ENCODE results near the gene IQGAP2. TPM values are rescaled to one million over a fixed set of nuclear protein-coding genes. Genes with fewer than 3 reads are reported as not detected.
A peak's percentile ranks its signal among the peaks of the same experiment; 100 is the strongest.

IQGAP2 gene
- total and polyA plus RNA-seq, 2 donors from 2014 or later: 23.2 to 35.8 TPM

DNA sequence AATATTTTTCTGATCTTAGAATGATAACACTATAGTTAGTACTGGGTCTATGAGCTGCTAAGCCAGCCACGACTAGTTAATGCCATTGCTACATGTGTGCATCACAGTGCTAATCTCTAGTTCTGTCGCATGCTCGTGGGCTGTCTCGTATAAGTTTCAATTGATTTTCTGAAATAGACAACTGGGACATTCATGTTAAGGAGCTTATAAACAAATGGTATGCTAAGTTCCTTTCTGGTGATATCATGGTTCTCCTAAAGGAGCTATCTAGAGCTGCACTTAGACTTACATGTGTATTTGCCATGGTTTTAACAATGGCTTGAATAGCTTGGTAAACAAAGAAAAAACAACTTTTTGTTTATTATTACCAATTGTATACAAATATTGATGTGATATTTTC lies 173.9 kb downstream of the IQGAP2 start:
- Histone ChIP-seq H3K27me3 (ENCODE audit: control insufficient read depth, insufficient read depth, low read length) (no peaks in the 10 kb centered on the region), H3K27ac (ENCODE audit: low read depth in 2 of 2, low read length in 2 of 2) (no peak overlapping the region), H3K4me1 (ENCODE audit: control insufficient read depth in 2 of 3, insufficient read depth in 2 of 3, low read depth in 1 of 3, low read length in 3 of 3) (peaks cover 0 to 10% (median 4%) of the 10 kb centered on the region in 3 donors), H3K9ac (ENCODE audit: low read length in 3 of 3) (no peak overlapping the region), H3K36me3 (ENCODE audit: control insufficient read depth in 2 of 3, insufficient read depth in 3 of 3, low read length in 3 of 3) (no peaks in the 10 kb centered on the region), H3K9me3 (ENCODE audit: control insufficient read depth in 2 of 3, insufficient read depth in 1 of 3, low read length in 3 of 3) (no peaks in the 10 kb centered on the region), H3K4me3 (ENCODE audit: low read length in 3 of 3) (no peak overlapping the region)
- intact Hi-C loops (cut with DNase I): no loop called here
- DNase-seq (no peak), FAIRE-seq (no peak)
- TF ChIP-seq, protein P1, sequence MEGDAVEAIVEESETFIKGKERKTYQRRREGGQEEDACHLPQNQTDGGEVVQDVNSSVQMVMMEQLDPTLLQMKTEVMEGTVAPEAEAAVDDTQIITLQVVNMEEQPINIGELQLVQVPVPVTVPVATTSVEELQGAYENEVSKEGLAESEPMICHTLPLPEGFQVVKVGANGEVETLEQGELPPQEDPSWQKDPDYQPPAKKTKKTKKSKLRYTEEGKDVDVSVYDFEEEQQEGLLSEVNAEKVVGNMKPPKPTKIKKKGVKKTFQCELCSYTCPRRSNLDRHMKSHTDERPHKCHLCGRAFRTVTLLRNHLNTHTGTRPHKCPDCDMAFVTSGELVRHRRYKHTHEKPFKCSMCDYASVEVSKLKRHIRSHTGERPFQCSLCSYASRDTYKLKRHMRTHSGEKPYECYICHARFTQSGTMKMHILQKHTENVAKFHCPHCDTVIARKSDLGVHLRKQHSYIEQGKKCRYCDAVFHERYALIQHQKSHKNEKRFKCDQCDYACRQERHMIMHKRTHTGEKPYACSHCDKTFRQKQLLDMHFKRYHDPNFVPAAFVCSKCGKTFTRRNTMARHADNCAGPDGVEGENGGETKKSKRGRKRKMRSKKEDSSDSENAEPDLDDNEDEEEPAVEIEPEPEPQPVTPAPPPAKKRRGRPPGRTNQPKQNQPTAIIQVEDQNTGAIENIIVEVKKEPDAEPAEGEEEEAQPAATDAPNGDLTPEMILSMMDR (IDR thresholded peaks at IDR 0.05; ENCODE audit: borderline replicate concordance, extremely low read depth, insufficient read depth): no peak

DNA sequence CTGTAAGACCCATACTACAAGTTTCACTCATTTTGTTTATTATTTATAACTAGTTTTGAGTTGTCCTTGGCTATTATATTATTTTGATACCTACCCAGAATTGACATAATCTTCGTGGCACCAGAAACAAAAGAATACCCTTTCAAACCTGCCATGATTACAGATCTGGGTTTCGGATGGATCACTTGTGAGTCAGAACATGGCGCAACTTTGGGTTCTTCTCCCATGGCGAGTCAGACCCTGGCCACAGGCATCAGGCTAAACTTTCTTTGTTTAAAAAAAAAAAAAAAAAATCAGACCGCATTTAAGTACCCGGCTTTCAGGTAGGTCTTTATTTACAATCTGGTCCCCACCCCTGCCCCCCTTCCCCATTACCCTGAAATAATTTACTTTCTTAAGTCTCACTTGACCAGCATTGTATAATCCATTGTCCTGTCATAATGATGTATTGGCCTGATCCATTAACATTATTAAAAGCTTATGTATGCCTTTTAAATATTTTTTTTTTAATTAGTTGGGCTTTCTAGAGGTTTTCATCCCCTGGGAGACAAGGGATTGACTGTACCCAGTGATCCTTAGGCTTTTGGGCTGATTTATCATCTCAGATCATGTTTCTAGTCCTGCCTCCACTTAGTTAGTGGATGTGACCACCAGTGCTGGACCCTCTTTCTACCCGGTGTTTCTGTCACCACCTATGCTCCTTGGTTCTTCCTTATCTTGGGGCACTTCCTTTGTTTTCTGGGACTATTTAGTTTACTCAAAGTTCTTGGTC lies 176.3 kb downstream of the IQGAP2 start:
- no peak overlapping the region for H3K4me3 ChIP-seq (ENCODE audit: low read length in 3 of 3)
- H3K9me3 ChIP-seq (ENCODE audit: control insufficient read depth in 2 of 3, insufficient read depth in 1 of 3, low read length in 3 of 3): no peaks in the 10 kb centered on the region
- H3K36me3 ChIP-seq (ENCODE audit: control insufficient read depth in 2 of 3, insufficient read depth in 3 of 3, low read length in 3 of 3): no peaks in the 10 kb centered on the region
- FAIRE-seq (no peak), DNase-seq (no peak)
- H3K27ac ChIP-seq (ENCODE audit: low read depth in 2 of 2, low read length in 2 of 2): no peak overlapping the region
- H3K27me3 ChIP-seq (ENCODE audit: control insufficient read depth, insufficient read depth, low read length): no peaks in the 10 kb centered on the region
- peaks cover 0 to 17% (median 10%) of the 10 kb centered on the region in 3 donors for H3K4me1 ChIP-seq (ENCODE audit: control insufficient read depth in 2 of 3, insufficient read depth in 2 of 3, low read depth in 1 of 3, low read length in 3 of 3)
- no peak overlapping the region for H3K9ac ChIP-seq (ENCODE audit: low read length in 3 of 3)
- intact Hi-C loops (cut with DNase I): no loop called here
- TF ChIP-seq, protein P1 (IDR thresholded peaks at IDR 0.05; ENCODE audit: borderline replicate concordance, extremely low read depth, insufficient read depth): no peak

DNA sequence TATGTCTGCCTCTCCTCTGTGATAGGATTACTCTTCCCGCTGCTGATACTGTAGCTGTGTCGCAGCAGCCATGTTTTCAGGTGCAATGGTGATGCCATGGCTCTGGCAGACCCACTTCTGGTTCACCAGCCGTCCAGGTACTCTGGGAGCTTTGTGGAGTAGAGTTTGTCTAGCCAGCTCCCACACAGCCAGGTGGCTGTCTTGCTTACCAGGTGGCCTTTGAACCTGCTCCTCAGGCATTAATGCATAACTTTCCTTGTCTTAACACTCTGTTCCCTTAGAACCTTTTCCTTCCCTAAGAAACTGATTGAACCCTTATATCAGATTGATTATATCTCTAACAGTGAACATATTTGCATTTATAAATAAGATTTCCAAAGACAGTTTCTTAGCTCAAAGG lies 177.9 kb downstream of the IQGAP2 start:
- Histone ChIP-seq H3K27ac (ENCODE audit: low read depth in 2 of 2, low read length in 2 of 2) (peak overlapping the region in 1 of 2 donors; percentile 48), H3K9ac (ENCODE audit: low read length in 3 of 3) (no peak overlapping the region), H3K4me1 (ENCODE audit: control insufficient read depth in 2 of 3, insufficient read depth in 2 of 3, low read depth in 1 of 3, low read length in 3 of 3) (peaks cover 0 to 17% (median 10%) of the 10 kb centered on the region in 3 donors), H3K36me3 (ENCODE audit: control insufficient read depth in 2 of 3, insufficient read depth in 3 of 3, low read length in 3 of 3) (no peaks in the 10 kb centered on the region), H3K9me3 (ENCODE audit: control insufficient read depth in 2 of 3, insufficient read depth in 1 of 3, low read length in 3 of 3) (no peaks in the 10 kb centered on the region), H3K27me3 (ENCODE audit: control insufficient read depth, insufficient read depth, low read length) (no peaks in the 10 kb centered on the region), H3K4me3 (ENCODE audit: low read length in 3 of 3) (peak overlapping the region in 1 of 3 donors; percentile 48)
- FAIRE-seq: no peak
- intact Hi-C loops (cut with DNase I): no loop called here
- TF ChIP-seq, protein P1 (IDR thresholded peaks at IDR 0.05; ENCODE audit: borderline replicate concordance, extremely low read depth, insufficient read depth): no peak
- DNase-seq: no peak

All from kidney (tissue), 14 donors.